ENCODE measurements around the gene PCDHB10.

GRCh38 chr5:141196363-141196762 lies 4.2 kb downstream of the PCDHB10 start:
- TF ChIP-seq CTCF (conservative IDR thresholded peaks at IDR 0.05; ENCODE audit: low read length) (no peak), EZH2phosphoT487 (IDR thresholded peaks at IDR 0.05; ENCODE audit: borderline replicate concordance) (no peak)
